HepG2 (cell line): ENCODE data around the gene MFSD11. TPM values are rescaled to one million over a fixed set of nuclear protein-coding genes. Genes with fewer than 3 reads are reported as not detected.

ENCODE experiments used
- ATF7-NPFF ChIP-seq: sonication (generic); formaldehyde crosslinking; IDR thresholded peaks from 2 replicates; pipeline ENCODE4 v1.8.1; 2023; ENCODE audit warnings: mild to moderate bottlenecking, low read depth, missing genetic modification reagents, moderate library complexity
- FOXC1 ChIP-seq: sonication (generic); formaldehyde crosslinking; IDR thresholded peaks from 2 replicates; pipeline ENCODE4 v1.8.0; 2022; ENCODE audit warnings: mild to moderate bottlenecking, missing genetic modification reagents, borderline replicate concordance
- GPN1 ChIP-seq: sonication (generic); formaldehyde crosslinking; IDR thresholded peaks from 2 replicates; pipeline ENCODE4 v1.5.1; 2020; ENCODE audit warnings: missing genetic modification reagents, borderline replicate concordance
- KDM5B ChIP-seq: sonication (generic); formaldehyde crosslinking; IDR thresholded peaks from 2 replicates; pipeline ENCODE4 v1.4.0; 2020; ENCODE audit warnings: missing genetic modification reagents, mild to moderate bottlenecking, borderline replicate concordance
- MEIS2 ChIP-seq: sonication (generic); formaldehyde crosslinking; IDR thresholded peaks from 2 replicates; pipeline ENCODE4 v1.9.0; 2021; ENCODE audit warnings: mild to moderate bottlenecking, missing genetic modification reagents
- RAD21 ChIP-seq: fragments of 450-650 bp; formaldehyde crosslinking; IDR thresholded peaks from 2 replicates; pipeline ENCODE4 v1.5.0; 2020; ENCODE audit warnings: mild to moderate bottlenecking
- RAD51 ChIP-seq: fragments of 450-650 bp; IDR thresholded peaks from 2 replicates; pipeline ENCODE4 v1.6.1; 2016; ENCODE audit warnings: borderline replicate concordance
- RBM22 ChIP-seq: fragments of 200-400 bp; formaldehyde crosslinking; optimal IDR thresholded peaks from 2 replicates; pipeline ENCODE3; 2017; ENCODE audit warnings: mild to moderate bottlenecking, low read length, moderate library complexity
- RFX5 ChIP-seq: IDR thresholded peaks from 2 replicates; pipeline ENCODE4 v1.6.1; 2011; ENCODE audit warnings: low read depth, low read length, improper control_type of control experiment
- SMAD9 ChIP-seq: sonication (generic); formaldehyde crosslinking; IDR thresholded peaks from 2 replicates; pipeline ENCODE4 v1.5.1; 2020; ENCODE audit warnings: mild to moderate bottlenecking, missing genetic modification reagents
- SNRNP70 ChIP-seq: fragments of 200-400 bp; formaldehyde crosslinking; IDR thresholded peaks from 2 replicates; pipeline ENCODE4 v1.6.1; 2017; ENCODE audit warnings: mild to moderate bottlenecking, low read depth, low read length, moderate library complexity
- TARDBP ChIP-seq: sonication (generic); formaldehyde crosslinking; IDR thresholded peaks from 2 replicates; pipeline ENCODE4 v1.8.0; 2022; ENCODE audit warnings: mild to moderate bottlenecking, missing genetic modification reagents
- TBX2 ChIP-seq: sonication (generic); formaldehyde crosslinking; IDR thresholded peaks from 2 replicates; pipeline ENCODE4 v1.5.0; 2020; ENCODE audit warnings: missing genetic modification reagents, mild to moderate bottlenecking, borderline replicate concordance
- THYN1 ChIP-seq: sonication (generic); formaldehyde crosslinking; IDR thresholded peaks from 2 replicates; pipeline ENCODE4 v1.8.1; 2023; ENCODE audit warnings: low read depth, mild to moderate bottlenecking, moderate library complexity, missing genetic modification reagents, borderline replicate concordance
- ZHX1 ChIP-seq: sonication (generic); formaldehyde crosslinking; IDR thresholded peaks from 2 replicates; pipeline ENCODE4 v1.8.1; 2022; ENCODE audit warnings: low read depth, mild to moderate bottlenecking, missing genetic modification reagents
- ZMAT3 ChIP-seq: sonication (generic); formaldehyde crosslinking; conservative IDR thresholded peaks from 2 replicates; pipeline ENCODE4 v1.7.0; 2021; ENCODE audit warnings: missing genetic modification reagents
- ZNF121 ChIP-seq: sonication (generic); formaldehyde crosslinking; IDR thresholded peaks from 2 replicates; pipeline ENCODE4 v1.5.0; 2020; ENCODE audit warnings: mild to moderate bottlenecking, missing genetic modification reagents
- ZNF570 ChIP-seq: sonication (generic); formaldehyde crosslinking; IDR thresholded peaks from 2 replicates; pipeline ENCODE4 v1.4.0; 2020; ENCODE audit warnings: mild to moderate bottlenecking, missing genetic modification reagents, borderline replicate concordance
- ZNF660 ChIP-seq: sonication (generic); formaldehyde crosslinking; IDR thresholded peaks from 2 replicates; pipeline ENCODE4 v1.5.1; 2020; ENCODE audit warnings: mild to moderate bottlenecking, low read depth, missing genetic modification reagents, borderline replicate concordance
- ZNF713 ChIP-seq: sonication (generic); formaldehyde crosslinking; IDR thresholded peaks from 2 replicates; pipeline ENCODE4 v1.4.0; 2020; ENCODE audit warnings: mild to moderate bottlenecking, missing genetic modification reagents
- ZXDC ChIP-seq: sonication (generic); formaldehyde crosslinking; IDR thresholded peaks from 2 replicates; pipeline ENCODE4 v1.5.0; 2020; ENCODE audit warnings: mild to moderate bottlenecking, missing genetic modification reagents
- polyA plus RNA-seq, 8 experiments: library from polyadenylated mRNA; depleted of rRNA in 3 of 8; stranded (reverse) in 7 of 8; unstranded in 1 of 8; fragments of >200 nt; fragmentation: Illumina TruSeq in 4 of 8; extraction: Trizol in 4 of 8; gene quantifications; 2 replicates each; pipeline versions ENCODE4 v1.2.1 to v1.2.3, GENCODE V29; 2011 to 2016; ENCODE audit warnings: low read depth in 4 of 8, missing spikeins in 1 of 8, mixed read lengths in 1 of 8; ENCODE audit not compliant: insufficient read depth in 1 of 8
- total RNA-seq, 5 experiments: library from RNA; depleted of rRNA; stranded (reverse); fragments of >200 nt; fragmentation: Illumina TruSeq; extraction: Trizol; gene quantifications; 2 replicates each; pipeline ENCODE4 v1.2.3, GENCODE V29; 2016; ENCODE audit warnings: low read depth in 1 of 5
- TF ChIP-seq, protein P1 (sequence below): sonication (generic); formaldehyde crosslinking; IDR thresholded peaks from 2 replicates; pipeline ENCODE4 v1.4.0; 2020; ENCODE audit warnings: missing genetic modification reagents
- TF ChIP-seq, protein P2 (sequence below): sonication (generic); formaldehyde crosslinking; IDR thresholded peaks from 2 replicates; pipeline ENCODE4 v1.8.0; 2023; ENCODE audit warnings: mild to moderate bottlenecking, missing genetic modification reagents

MFSD11 gene
- total and polyA plus RNA-seq, 2 of the 13 experiments (the other 11 are each of a cell fraction or from before 2014, with no cell fraction given) = 26.1 to 36.3 TPM

GRCh38 chr17:76726231-76726775, 11.6 kb upstream of the MFSD11 start, which contains the start of gene JMJD6 (continued):
- TF ChIP-seq RFX5 (no peak), RBM22 (no peak), ZNF570 (CRISPR knock-in tag) (no peak), TBX2 (CRISPR knock-in tag) (peak; percentile 87), SMAD9 (no peak), ZXDC (peak; percentile 63; the same call in 1 of the 2 replicates), RAD51 (no peak), GPN1 (no peak), FOXC1 (CRISPR knock-in tag) (no peak; the same call in 1 of the 2 replicates), ZHX1 (CRISPR knock-in tag) (peak; percentile 80), ZNF713 (CRISPR knock-in tag) (no peak), KDM5B (peak; percentile 93), ATF7-NPFF (CRISPR knock-in tag) (peak; percentile 61; the same call in 1 of the 2 replicates), ZNF660 (CRISPR knock-in tag) (no peak), ZNF121 (CRISPR knock-in tag) (no peak), TARDBP (CRISPR knock-in tag) (no peak; the same call in 1 of the 2 replicates), MEIS2 (CRISPR knock-in tag) (peak; percentile 35), ZMAT3 (CRISPR knock-in tag) (peak; percentile 93), SNRNP70 (no peak), THYN1 (no peak), RAD21 (CRISPR knock-in tag) (peak; percentile 12; the same call in 1 of the 2 replicates)
- TF ChIP-seq, protein P1, sequence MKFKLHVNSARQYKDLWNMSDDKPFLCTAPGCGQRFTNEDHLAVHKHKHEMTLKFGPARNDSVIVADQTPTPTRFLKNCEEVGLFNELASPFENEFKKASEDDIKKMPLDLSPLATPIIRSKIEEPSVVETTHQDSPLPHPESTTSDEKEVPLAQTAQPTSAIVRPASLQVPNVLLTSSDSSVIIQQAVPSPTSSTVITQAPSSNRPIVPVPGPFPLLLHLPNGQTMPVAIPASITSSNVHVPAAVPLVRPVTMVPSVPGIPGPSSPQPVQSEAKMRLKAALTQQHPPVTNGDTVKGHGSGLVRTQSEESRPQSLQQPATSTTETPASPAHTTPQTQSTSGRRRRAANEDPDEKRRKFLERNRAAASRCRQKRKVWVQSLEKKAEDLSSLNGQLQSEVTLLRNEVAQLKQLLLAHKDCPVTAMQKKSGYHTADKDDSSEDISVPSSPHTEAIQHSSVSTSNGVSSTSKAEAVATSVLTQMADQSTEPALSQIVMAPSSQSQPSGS (CRISPR knock-in tag) = no peak; the same call in 1 of the 2 replicates
- TF ChIP-seq, protein P2, sequence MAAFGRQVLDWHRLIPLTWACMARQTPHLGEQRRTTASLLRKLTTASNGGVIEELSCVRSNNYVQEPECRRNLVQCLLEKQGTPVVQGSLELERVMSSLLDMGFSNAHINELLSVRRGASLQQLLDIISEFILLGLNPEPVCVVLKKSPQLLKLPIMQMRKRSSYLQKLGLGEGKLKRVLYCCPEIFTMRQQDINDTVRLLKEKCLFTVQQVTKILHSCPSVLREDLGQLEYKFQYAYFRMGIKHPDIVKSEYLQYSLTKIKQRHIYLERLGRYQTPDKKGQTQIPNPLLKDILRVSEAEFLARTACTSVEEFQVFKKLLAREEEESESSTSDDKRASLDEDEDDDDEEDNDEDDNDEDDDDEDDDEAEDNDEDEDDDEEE (CRISPR knock-in tag) = no peak
